HEK293T (cell line): ENCODE measurements around the gene ESD.

Experiments
- CTCF ChIA-PET: fragments of 350-600 bp; formaldehyde crosslinking; extraction: SDS; loops from one replicate; lab custom pipeline; 2021; ENCODE audit warnings: antibody characterized with exemption, inconsistent platforms; lab: Yijun Ruan, JAX
- POLR2A ChIA-PET: fragments of 350-600 bp; formaldehyde crosslinking; extraction: SDS; loops from one replicate; lab custom pipeline; 2020; ENCODE audit warnings: antibody characterized with exemption, inconsistent platforms; lab: Yijun Ruan, JAX
- DNase-seq: peaks from one replicate; pipeline ENCODE4 v3.0.0; 2012; ENCODE audit warnings: mixed read lengths; ENCODE audit errors: extremely low spot score
- ARNT ChIP-seq: fragments of 450-650 bp; IDR thresholded peaks from 2 replicates; pipeline ENCODE4 v1.6.1; 2017; ENCODE audit warnings: mild to moderate bottlenecking
- BHLHE40 ChIP-seq: fragments of 450-650 bp; IDR thresholded peaks from 2 replicates; pipeline ENCODE4 v1.6.1; 2016; ENCODE audit warnings: mild to moderate bottlenecking, moderate library complexity, borderline replicate concordance
- CTBP1 ChIP-seq: fragments of 450-650 bp; IDR thresholded peaks from 2 replicates; pipeline ENCODE4 v1.6.1; 2016; ENCODE audit warnings: borderline replicate concordance
- ELF4 ChIP-seq: fragments of 450-650 bp; IDR thresholded peaks from 2 replicates; pipeline ENCODE4 v1.6.1; 2017; ENCODE audit warnings: antibody characterized with exemption
- FOXA1 ChIP-seq: fragments of 450-650 bp; IDR thresholded peaks from 2 replicates; pipeline ENCODE4 v1.6.1; 2016; ENCODE audit warnings: mild to moderate bottlenecking
- FOXK2 ChIP-seq: fragments of 450-650 bp; IDR thresholded peaks from 2 replicates; pipeline ENCODE4 v1.6.1; 2016; ENCODE audit warnings: mild to moderate bottlenecking
- FOXM1 ChIP-seq: fragments of 450-650 bp; IDR thresholded peaks from 2 replicates; pipeline ENCODE4 v1.6.1; 2017; ENCODE audit warnings: mild to moderate bottlenecking, borderline replicate concordance
- HDGF ChIP-seq: fragments of 450-650 bp; IDR thresholded peaks from 2 replicates; pipeline ENCODE4 v1.6.1; 2017; ENCODE audit warnings: antibody characterized with exemption, borderline replicate concordance
- L3MBTL2 ChIP-seq: fragments of 450-650 bp; conservative IDR thresholded peaks from 2 replicates; pipeline ENCODE4 v1.6.1; 2016; ENCODE audit warnings: mild to moderate bottlenecking
- LEF1 ChIP-seq: fragments of 450-650 bp; IDR thresholded peaks from 2 replicates; pipeline ENCODE4 v1.6.1; 2017; ENCODE audit warnings: mild to moderate bottlenecking, borderline replicate concordance
- NFRKB ChIP-seq: fragments of 450-650 bp; IDR thresholded peaks from 2 replicates; pipeline ENCODE4 v1.6.1; 2016; ENCODE audit warnings: mild to moderate bottlenecking, moderate library complexity
- PKNOX1 ChIP-seq: fragments of 450-650 bp; IDR thresholded peaks from 2 replicates; pipeline ENCODE4 v1.6.1; 2016
- SP1 ChIP-seq: fragments of 450-650 bp; IDR thresholded peaks from 2 replicates; pipeline ENCODE4 v1.6.1; 2017
- SUZ12 ChIP-seq: fragments of 450-650 bp; IDR thresholded peaks from 2 replicates; pipeline ENCODE4 v1.6.1; 2016; ENCODE audit warnings: mild to moderate bottlenecking
- TARDBP ChIP-seq: fragments of 450-650 bp; IDR thresholded peaks from 2 replicates; pipeline ENCODE4 v1.6.1; 2016
- ZNF384 ChIP-seq: fragments of 450-650 bp; IDR thresholded peaks from 2 replicates; pipeline ENCODE4 v1.6.1; 2016

Gene ESD

GRCh38 chr13:46753137-46753536 is 43.8 kb downstream of the ESD start:
- POLR2A ChIA-PET: no interaction called here
- no peak for TF ChIP-seq HDGF
- no peak for TF ChIP-seq ARNT
- TF ChIP-seq ZNF384: no peak
- no peak for TF ChIP-seq FOXA1
- TF ChIP-seq L3MBTL2: no peak
- DNase-seq: no peak
- CTCF ChIA-PET: no interaction called here

GRCh38 chr13:46751811-46752635 is 44.9 kb downstream of the ESD start:
- TF ChIP-seq NFRKB (no peak), ZNF384 (no peak), LEF1 (no peak), ELF4 (no peak), PKNOX1 (no peak)
- ChIA-PET POLR2A (no interaction called here), CTCF (no interaction called here)
- DNase-seq: no peak

GRCh38 chr13:46749951-46750350 is 47.0 kb downstream of the ESD start:
- TF ChIP-seq PKNOX1 (no peak), ELF4 (no peak), SP1 (no peak), BHLHE40 (no peak), L3MBTL2 (no peak), FOXA1 (no peak), FOXK2 (no peak), LEF1 (no peak), HDGF (no peak), TARDBP (no peak), ARNT (no peak), FOXM1 (no peak), ZNF384 (no peak), NFRKB (no peak), CTBP1 (no peak), SUZ12 (no peak)
- ChIA-PET POLR2A (no interaction called here), CTCF (no interaction called here)
- DNase-seq: no peak

- ChIA-PET CTCF (no interaction called here), POLR2A (no interaction called here)
- TF ChIP-seq LEF1 (no peak), TARDBP (no peak), SP1 (no peak), HDGF (no peak), SUZ12 (no peak), FOXM1 (no peak), NFRKB (no peak), ZNF384 (no peak), ARNT (no peak), ELF4 (no peak), BHLHE40 (no peak), CTBP1 (no peak), FOXA1 (no peak), PKNOX1 (no peak), L3MBTL2 (no peak)
- no peak for DNase-seq
Observed at GRCh38 chr13:46748300-46748699, 48.7 kb downstream of the ESD start.

GRCh38 chr13:46747031-46747820 is 49.7 kb downstream of the ESD start:
- CTCF ChIA-PET: no interaction called here
- POLR2A ChIA-PET: no interaction called here
- DNase-seq: no peak
- TF ChIP-seq L3MBTL2 (no peak), ELF4 (no peak), PKNOX1 (no peak), LEF1 (no peak), TARDBP (no peak), BHLHE40 (no peak), SUZ12 (no peak), CTBP1 (no peak), FOXK2 (no peak), FOXM1 (no peak), ZNF384 (no peak), SP1 (no peak), ARNT (no peak), FOXA1 (no peak), NFRKB (no peak)
